Left lung (tissue), 10 donors: ENCODE results near the gene SCRT2. TPM values are rescaled to one million over a fixed set of nuclear protein-coding genes. Genes with fewer than 3 reads are reported as not detected.
"Not testable (repeated sequence)": the region's sequence is repeated elsewhere in the genome, so short reads cannot be mapped to it uniquely, and the experiment has no call there.

Experiments used
- ATAC-seq: fragments of 200-7000 bp; cut with Tn5 transposase; one replicate; pipeline ENCODE4 v1.9.1; 2020; ENCODE audit warnings: moderate library complexity
- DNase-seq, 4 donors: peaks; one replicate each; pipeline ENCODE4 v3.0.0-alpha.2; 2013 to 2020
- H3K27ac ChIP-seq, 2 donors: fragments of 200-600 bp; sonication (generic) in 1 of 2; one replicate each; pipeline versions ENCODE4 v1.5.0 to v1.8.0; 2020 to 2021
- H3K27me3 ChIP-seq, 2 donors: fragments of 200-600 bp; sonication (generic) in 1 of 2; one replicate each; pipeline versions ENCODE4 v1.5.0 to v1.8.0; 2020 to 2021
- H3K36me3 ChIP-seq, 2 donors: fragments of 200-600 bp; sonication (generic) in 1 of 2; one replicate each; pipeline versions ENCODE4 v1.5.0 to v1.8.0; 2020 to 2021
- H3K4me1 ChIP-seq, 2 donors: fragments of 200-600 bp; one replicate each; pipeline ENCODE4 v1.8.0; 2021
- H3K4me3 ChIP-seq, 2 donors: fragments of 200-600 bp; sonication (generic) in 1 of 2; one replicate each; pipeline versions ENCODE4 v1.5.0 to v1.8.0; 2020 to 2021; ENCODE audit warnings: mild to moderate bottlenecking in 1 of 2
- H3K9me3 ChIP-seq, 2 donors: fragments of 200-600 bp; sonication (generic) in 1 of 2; one replicate each; pipeline versions ENCODE4 v1.5.0 to v1.8.0; 2020 to 2021
- CTCF ChIP-seq, 2 donors: fragments of 200-600 bp; sonication (generic) in 1 of 2; IDR thresholded peaks; one replicate each; pipeline versions ENCODE4 v1.5.0 to v1.8.0; 2021; ENCODE audit warnings: antibody characterized with exemption in 2 of 2
- intact Hi-C, 2 donors: fragments of 100-400 bp; cut with DNase I; formaldehyde crosslinking; loops; one replicate each; pipeline versions ENCODE4 v1.11.2 to v1.14.2; 2022
- polyA plus RNA-seq, 6 donors: library from polyadenylated mRNA; unstranded; fragments of 120-200 nt; gene quantifications; one replicate each; pipeline ENCODE4 v1.2.1, GENCODE V29; 2013; ENCODE audit not compliant: insufficient read length in 6 of 6
- total RNA-seq, 2 donors: library from RNA; stranded (reverse); fragmentation: NEBNext Ultra II Directional; extraction: Animal tissue kit (Norgen Biotek cat#: 25700); gene quantifications; one replicate each; pipeline ENCODE4 v1.2.1, GENCODE V29; 2021
- donor health status: DM: no; HTN: yes; CAD: no.
- donor health status: DM: no; HTN: no; CAD: no.

Gene SCRT2
- total and polyA plus RNA-seq, 8 donors: not detected

DNA sequence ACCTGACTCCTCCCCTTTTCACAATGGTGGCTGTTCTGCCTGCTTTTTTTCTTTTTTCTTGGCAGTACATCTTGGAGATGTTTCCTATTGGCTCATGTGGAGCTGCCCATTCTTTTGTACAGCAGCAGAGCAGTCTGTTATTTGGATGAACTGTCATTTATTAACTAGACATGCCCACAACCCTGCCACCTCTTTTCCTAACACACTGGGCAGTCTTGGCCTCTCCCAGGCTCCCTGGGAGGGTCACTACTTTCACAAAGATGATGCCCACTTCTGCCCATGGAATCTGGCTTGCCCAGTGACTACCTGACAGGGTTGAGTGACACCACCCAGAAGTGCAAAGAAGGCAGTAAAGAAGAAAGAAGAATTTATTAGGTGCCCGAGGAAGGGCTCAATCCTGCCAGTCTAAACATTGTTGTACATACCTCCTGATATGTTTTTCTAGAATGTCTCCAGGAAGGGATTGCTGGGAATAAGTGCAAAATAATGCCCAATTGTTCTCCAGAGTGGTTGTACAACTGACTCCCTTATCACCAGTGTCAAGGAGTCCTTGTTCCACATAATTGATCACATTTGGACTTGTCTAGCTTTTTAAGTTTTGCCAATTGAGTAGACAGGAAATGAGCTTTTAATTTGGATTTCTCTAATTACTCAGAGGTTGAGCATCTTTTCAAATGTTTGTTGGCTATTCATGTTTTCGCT lies 19.7 kb upstream of the SCRT2 start:
- peaks cover 0 to 41% of the 10 kb centered on the region in 2 donors for H3K27me3 ChIP-seq
- H3K36me3 ChIP-seq: no peaks in the 10 kb centered on the region
- TF ChIP-seq CTCF (IDR thresholded peaks at IDR 0.05): no peak
- intact Hi-C loops: no loop called here
- no peaks in the 10 kb centered on the region for H3K9me3 ChIP-seq
- no peaks in the 10 kb centered on the region for H3K4me1 ChIP-seq
- no peak overlapping the region for H3K4me3 ChIP-seq
- no peak overlapping the region for H3K27ac ChIP-seq
- no peak for ATAC-seq
- DNase-seq: no peak

GRCh38 chr20:694496-694895 lies 18.9 kb upstream of the SCRT2 start:
- ATAC-seq (no peak), DNase-seq (no peak)
- Histone ChIP-seq H3K4me3 (no peak overlapping the region), H3K9me3 (no peaks in the 10 kb centered on the region), H3K4me1 (no peaks in the 10 kb centered on the region), H3K27ac (no peak overlapping the region), H3K27me3 (peaks cover 0 to 42% of the 10 kb centered on the region in 2 donors), H3K36me3 (no peaks in the 10 kb centered on the region)
- intact Hi-C loops: no loop called here
- TF ChIP-seq CTCF (IDR thresholded peaks at IDR 0.05): no peak

- H3K4me1 ChIP-seq, H3K36me3 ChIP-seq, DNase-seq, intact Hi-C loops, H3K9me3 ChIP-seq, ATAC-seq, H3K4me3 ChIP-seq, H3K27ac ChIP-seq: not testable (repeated sequence)
- H3K27me3 ChIP-seq: peaks cover 0 to 42% of the 10 kb centered on the region in 2 donors
These were observed 18.2 kb upstream of the SCRT2 start for GRCh38 chr20:693786-694185.

DNA sequence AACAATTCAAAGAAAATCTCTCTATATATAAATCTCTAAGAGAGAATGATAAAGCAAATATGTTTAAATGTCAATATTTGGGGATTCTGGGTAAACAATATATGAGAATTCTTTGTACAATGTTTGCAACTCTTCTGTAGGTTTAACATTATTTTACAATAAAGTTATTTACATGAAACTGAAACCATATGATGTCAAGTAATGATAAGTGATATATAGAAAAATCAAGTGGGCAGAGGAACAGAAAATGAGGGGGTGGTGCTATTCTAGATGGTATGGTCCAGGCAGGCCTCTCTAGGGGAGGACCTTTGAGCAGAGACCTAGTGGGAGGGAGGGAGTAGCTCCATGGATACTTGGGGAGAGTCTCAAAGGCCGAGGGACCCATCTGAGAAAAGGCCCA lies 16.4 kb upstream of the SCRT2 start:
- no peak for DNase-seq
- TF ChIP-seq CTCF (IDR thresholded peaks at IDR 0.05): no peak
- Histone ChIP-seq H3K4me3 (no peak overlapping the region), H3K27ac (no peak overlapping the region), H3K36me3 (no peaks in the 10 kb centered on the region), H3K27me3 (peaks cover 0 to 44% of the 10 kb centered on the region in 2 donors), H3K4me1 (no peaks in the 10 kb centered on the region), H3K9me3 (no peaks in the 10 kb centered on the region)
- intact Hi-C loops: no loop called here
- no peak for ATAC-seq

- Histone ChIP-seq H3K4me1 (no peaks in the 10 kb centered on the region), H3K4me3 (no peak overlapping the region), H3K9me3 (no peaks in the 10 kb centered on the region), H3K27me3 (peaks cover 0 to 57% of the 10 kb centered on the region in 2 donors), H3K36me3 (no peaks in the 10 kb centered on the region), H3K27ac (no peak overlapping the region)
- TF ChIP-seq CTCF (IDR thresholded peaks at IDR 0.05): no peak
- ATAC-seq: no peak
- DNase-seq: no peak
- intact Hi-C loops: no loop called here
These were observed 14.3 kb upstream of the SCRT2 start for GRCh38 chr20:689947-690346.

DNA sequence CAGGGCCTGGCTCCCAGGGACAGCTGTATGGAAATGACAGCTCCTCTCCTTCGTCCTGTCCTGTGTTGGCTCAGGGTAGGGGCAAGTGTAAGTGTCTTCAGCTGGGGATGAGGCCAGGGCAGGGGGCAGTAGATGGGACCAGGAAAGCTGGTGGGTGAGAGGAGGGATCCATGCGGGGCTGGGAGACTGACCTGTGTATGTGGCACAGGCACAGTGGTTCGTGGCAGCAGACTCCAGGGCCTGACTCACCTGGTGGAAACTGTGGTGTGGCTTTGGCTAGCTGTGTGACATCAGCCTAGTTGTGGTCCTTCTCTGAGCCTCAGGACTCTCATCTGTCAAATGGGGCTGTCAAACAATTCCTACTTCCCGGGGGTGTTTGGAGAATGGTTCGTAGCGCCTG lies 13.7 kb upstream of the SCRT2 start:
- H3K4me3 ChIP-seq: no peak overlapping the region
- H3K9me3 ChIP-seq: no peaks in the 10 kb centered on the region
- intact Hi-C loops: no loop called here
- no peak overlapping the region for H3K27ac ChIP-seq
- H3K27me3 ChIP-seq: peaks cover 0 to 59% of the 10 kb centered on the region in 2 donors
- H3K4me1 ChIP-seq: no peaks in the 10 kb centered on the region
- no peaks in the 10 kb centered on the region for H3K36me3 ChIP-seq
- DNase-seq (no peak), ATAC-seq (no peak)
- no peak for TF ChIP-seq CTCF (IDR thresholded peaks at IDR 0.05)
